GM18909 (cell line): ENCODE data around the gene FUT9.
A peak's percentile ranks its signal among the peaks of the same experiment; 100 is the strongest.

Experiments
- ATAC-seq: cut with Tn5 transposase; IDR thresholded peaks from one replicate; pipeline ENCODE4 v1.9.1; 2021; ENCODE audit warnings: mild to moderate bottlenecking; ENCODE audit not compliant: unreplicated experiment, poor library complexity

Gene FUT9

DNA sequence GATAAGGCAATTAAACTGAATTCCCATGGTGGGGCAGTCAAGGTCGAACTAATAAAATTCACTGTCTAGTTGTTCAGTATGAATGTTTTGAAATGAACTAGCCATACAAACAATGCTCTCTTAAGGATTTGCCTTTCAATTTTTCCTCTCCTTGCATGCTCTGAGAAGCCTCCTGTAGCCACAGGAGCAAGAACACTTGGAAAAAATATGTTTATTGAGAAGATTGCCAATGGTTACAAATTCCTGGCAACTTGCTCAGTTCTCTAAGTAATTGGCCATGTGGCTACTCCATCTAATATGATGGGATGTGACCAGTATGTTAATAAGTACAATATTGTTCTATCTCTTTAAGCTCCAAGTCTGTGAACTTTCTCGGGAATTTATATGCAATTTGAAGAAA lies 49.4 kb downstream of the FUT9 start:
- no peak for ATAC-seq

DNA sequence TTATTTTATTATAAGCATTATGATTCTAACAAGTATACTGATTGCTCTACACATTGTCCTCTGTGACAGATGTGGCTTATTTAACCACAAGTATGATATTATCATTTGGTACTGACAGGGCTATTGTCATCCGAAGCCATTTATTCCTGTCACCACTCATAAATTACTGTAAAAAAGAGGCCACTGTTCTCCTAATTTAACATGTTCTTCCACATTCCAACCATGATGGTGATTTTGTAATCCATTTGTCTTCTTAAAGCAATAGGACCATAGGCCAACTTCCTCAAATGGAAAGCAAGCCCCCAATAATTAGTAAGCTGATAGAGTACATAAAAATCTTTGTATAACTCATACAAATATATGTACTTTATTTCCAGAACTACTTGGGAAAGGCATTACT lies 50.6 kb downstream of the FUT9 start:
- no peak for ATAC-seq

DNA sequence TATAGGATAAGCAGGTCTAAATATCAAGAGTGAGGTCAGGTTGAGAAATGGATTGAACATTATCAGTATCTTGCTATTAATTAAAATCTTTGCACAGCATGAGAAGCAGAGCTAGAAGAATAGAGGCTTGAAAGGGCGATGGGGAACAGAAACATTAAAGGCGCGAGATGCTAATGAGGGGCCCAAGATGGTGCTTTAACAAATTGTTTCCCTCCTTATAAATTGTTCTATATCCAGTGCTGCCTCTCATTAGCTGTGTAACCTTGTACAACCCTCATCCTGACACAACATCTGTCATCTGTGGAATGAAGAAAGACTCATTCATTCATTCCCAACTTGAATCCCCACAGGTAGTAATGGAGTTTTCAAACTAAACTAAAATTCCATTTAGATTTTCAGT lies 57.8 kb downstream of the FUT9 start:
- ATAC-seq, result no peak

DNA sequence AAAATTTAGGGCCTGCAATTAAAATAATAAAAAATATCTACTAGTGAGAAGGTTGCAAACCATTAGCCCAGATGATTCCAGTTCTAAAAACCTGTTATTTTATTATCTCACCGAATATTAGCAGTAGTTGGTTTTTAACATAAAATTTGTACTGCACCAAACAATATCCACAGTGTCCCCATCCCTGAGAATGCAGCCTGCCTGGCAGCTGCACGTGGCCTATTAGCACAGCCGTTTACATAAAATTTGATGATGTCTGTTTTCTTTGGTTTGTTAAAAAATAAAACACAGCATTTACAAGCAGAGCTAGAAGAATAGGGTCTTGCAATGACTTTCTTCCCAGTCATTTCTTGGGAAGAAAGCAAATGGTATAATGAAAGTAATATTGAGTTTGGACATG lies 58.2 kb downstream of the FUT9 start:
- ATAC-seq, result no peak

GRCh38 chr6:96075826-96076225 lies 60.1 kb downstream of the FUT9 start:
- no peak for ATAC-seq

GRCh38 chr6:96086745-96087144 lies 71.0 kb downstream of the FUT9 start:
- ATAC-seq, result no peak

GRCh38 chr6:96089173-96089572 lies 73.4 kb downstream of the FUT9 start:
- ATAC-seq, result no peak

DNA sequence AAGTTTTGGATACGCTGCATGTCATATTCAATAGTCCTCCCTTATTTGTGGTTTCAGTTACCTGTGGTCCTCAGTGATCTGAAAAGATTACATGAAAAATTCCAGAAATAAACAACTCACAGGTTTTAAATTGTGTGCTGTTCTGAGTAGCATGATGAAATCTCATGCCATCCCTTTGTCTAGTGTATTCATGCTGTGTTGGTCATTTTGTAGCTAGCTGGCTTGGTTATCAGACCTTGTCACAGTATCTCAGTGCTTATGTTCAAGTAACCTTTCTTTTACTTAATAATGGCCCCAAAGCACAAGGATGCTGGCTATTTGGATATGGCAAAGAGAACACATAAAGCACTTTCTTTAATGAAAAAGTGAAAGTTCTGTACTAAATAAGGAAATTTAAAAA lies 78.3 kb downstream of the FUT9 start:
- no peak for ATAC-seq

GRCh38 chr6:96099069-96099468 lies 83.3 kb downstream of the FUT9 start:
- ATAC-seq, result no peak

- no peak for ATAC-seq
These were observed 85.8 kb downstream of the FUT9 start for GRCh38 chr6:96101564-96101963.

GRCh38 chr6:96104910-96105309 lies 89.1 kb downstream of the FUT9 start:
- no peak for ATAC-seq

DNA sequence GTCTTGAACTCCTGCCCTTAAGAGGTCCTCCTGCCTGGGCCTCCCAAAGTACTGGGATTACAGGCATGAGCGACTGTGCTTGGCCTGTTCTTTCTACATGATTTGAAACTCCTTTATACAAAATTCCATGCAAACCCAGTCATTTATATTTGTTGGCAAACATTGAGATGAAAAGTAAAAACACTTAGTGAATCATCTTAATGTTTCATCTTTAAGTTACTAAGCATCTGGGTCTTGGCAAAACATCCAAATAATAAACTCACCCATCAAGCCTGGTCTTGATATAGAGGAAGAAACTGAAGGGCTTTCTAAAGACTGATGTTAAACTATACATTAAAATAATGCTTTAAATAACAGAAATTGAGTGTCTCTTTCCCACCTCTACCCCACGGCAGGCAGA lies 95.1 kb downstream of the FUT9 start:
- ATAC-seq, result no peak

GRCh38 chr6:96116674-96117073 lies 100.9 kb downstream of the FUT9 start:
- ATAC-seq, result no peak

DNA sequence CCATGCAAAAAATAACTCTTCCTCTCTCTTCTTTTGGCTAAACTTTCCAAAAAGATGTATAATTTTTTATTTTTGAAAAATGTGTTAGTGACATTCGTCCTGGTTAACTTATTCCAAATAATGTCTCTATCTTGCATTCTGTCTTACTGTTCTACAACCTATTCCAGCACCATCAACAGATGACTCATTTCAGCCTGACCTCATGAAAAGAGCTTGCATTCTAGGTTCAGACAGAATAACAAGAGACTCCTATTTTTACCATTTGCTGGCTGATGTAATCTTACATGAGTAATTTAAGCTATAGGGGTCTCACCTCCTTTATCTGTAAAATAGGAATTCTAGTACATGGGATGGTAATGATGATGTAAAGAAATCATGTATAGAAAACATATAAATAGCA lies 109.0 kb downstream of the FUT9 start:
- ATAC-seq, result no peak

DNA sequence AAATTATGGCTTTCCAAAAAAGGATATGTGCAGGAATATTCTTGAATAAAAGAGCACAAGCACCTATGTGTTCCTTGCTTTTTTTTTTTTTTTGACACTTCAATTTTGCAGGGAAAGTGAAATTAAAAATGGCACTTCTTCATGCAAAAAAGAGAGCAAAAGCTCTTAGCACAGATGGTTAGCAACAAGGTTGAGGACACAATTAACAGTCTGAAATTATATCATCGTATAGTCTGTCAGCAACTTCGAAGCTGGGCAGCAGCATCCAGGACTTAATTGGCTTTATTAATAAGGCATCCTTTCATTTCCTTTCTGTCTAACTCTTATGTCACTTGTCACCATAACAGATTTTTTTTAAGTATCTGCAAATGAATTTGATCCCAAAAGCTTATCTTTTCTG lies 122.6 kb downstream of the FUT9 start:
- ATAC-seq, result no peak

- ATAC-seq, result no peak
These were observed 126.4 kb downstream of the FUT9 start for GRCh38 chr6:96142142-96142541.

- ATAC-seq, result no peak
These were observed 134.7 kb downstream of the FUT9 start for GRCh38 chr6:96150431-96150830.

DNA sequence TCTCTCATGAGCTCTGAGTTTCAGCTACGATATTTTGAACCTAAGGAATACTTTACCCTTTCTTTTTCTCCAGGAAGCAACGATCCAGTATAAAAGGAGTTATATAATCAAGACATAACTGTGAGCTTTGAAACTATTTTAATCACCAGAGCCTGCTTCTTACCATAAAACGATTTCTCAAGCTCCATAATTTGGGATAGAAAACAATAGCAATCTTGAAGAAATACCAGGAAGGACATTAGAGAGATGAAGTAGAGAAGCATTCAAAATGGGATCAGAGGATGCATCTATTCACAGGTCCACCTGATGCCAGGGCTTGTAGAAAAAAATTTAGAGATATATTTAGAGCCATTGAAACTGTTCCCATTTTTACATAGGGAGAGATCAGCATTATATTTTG lies 135.9 kb downstream of the FUT9 start:
- no peak for ATAC-seq

DNA sequence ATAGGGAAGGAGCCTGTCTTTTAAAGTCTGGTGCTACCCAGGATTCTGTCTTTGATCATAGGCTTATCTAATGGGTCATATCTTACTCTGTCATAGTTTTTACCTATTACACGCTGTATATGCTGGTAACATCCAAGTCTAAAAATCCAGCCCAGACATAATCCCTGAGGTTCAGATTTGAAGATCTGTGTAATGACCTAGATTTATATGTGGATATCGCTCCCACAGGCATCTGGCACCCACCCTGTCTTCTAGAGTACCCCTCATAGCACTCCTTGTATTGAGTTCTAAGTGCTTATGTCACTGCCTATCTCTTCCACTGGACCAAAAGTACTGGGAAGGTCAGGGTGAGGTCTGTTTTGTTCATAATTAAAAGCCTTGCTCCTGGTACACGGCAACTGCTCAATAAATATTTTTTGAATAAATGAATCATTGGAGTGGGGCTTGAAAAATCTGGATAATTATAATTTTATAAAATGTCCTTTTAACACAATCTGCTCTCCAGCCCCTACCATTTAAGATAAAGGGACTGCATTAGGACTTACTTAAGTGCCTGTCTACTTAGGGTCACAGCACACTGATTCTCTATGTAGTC lies 136.4 kb downstream of the FUT9 start:
- ATAC-seq, result no peak

- no peak for ATAC-seq
These were observed 138.0 kb downstream of the FUT9 start for GRCh38 chr6:96153775-96154174.

- ATAC-seq, result no peak
These were observed 140.7 kb downstream of the FUT9 start for GRCh38 chr6:96156425-96156824.

- peak; percentile 94 for ATAC-seq
These were observed 141.3 kb downstream of the FUT9 start for GRCh38 chr6:96157018-96157565.

DNA sequence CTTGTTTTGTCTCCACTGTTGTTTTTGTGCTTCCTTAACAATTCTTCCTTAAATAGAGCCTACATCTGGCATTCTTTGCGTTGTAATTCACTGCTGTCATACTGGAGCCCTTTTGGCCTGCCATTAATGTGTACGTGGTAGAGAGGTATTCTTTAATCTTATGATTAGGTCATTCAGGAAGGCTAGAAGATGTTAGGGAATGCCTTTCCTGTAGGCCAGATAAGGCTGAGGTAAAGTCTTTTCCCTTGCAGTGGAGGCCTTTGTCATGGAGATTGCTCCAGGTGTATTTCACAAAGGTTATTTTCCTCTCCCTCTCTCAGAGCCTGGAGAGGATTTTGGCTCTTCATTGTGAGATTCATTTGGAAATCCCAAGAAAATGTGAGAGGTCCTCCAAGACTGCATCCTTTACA lies 146.9 kb downstream of the FUT9 start:
- no peak for ATAC-seq
